Measurements from ENCODE around the gene DSCAM.
"Not testable (repeated sequence)": the region's sequence is repeated elsewhere in the genome, so short reads cannot be mapped to it uniquely, and the experiment has no call there.

DSCAM gene

DNA sequence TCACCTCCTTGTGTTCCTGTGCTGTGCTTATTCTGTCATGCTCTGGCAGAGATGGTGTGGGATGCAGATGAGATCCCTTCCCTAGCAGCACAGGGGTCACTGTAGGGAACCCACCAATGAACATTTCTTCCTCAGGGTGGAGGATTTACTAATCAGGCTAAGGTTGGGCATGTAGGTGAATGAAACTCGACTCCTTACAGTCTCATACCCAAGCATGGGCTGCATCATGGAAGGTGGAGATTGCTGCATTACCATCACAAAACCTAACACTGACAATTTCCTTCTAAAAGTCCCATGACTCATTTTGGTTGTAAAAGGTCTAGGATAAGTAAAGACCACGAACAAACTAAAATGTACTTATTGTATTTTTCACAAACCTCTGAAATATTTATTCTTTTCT is 399.9 kb downstream of the DSCAM start:
- Histone ChIP-seq H3K4me3 (ENCODE audit: low read length in 2 of 2) (no peak overlapping the region), H3K9ac (ENCODE audit: low read length in 2 of 2) (no peak overlapping the region), H3K27me3 (ENCODE audit: control insufficient read depth in 1 of 2, insufficient read depth in 2 of 2, low read length in 2 of 2) (no peaks in the 10 kb centered on the region), H3K9me3 (ENCODE audit: control insufficient read depth in 2 of 2, low read length in 2 of 2) (peaks cover 4 to 8% of the 10 kb centered on the region in 2 donors), H3K27ac (ENCODE audit: low read length) (no peak overlapping the region), H3K4me1 (ENCODE audit: control insufficient read depth, insufficient read depth, low read length) (no peaks in the 10 kb centered on the region), H3K36me3 (ENCODE audit: control insufficient read depth in 2 of 2, insufficient read depth in 2 of 2, low read length in 2 of 2) (no peaks in the 10 kb centered on the region)

- no peak overlapping the region for H3K4me3 ChIP-seq (ENCODE audit: low read length in 2 of 2)
- H3K27me3 ChIP-seq (ENCODE audit: control insufficient read depth in 1 of 2, insufficient read depth in 2 of 2, low read length in 2 of 2): no peaks in the 10 kb centered on the region
- H3K9ac ChIP-seq (ENCODE audit: low read length in 2 of 2): no peak overlapping the region
- H3K4me1 ChIP-seq (ENCODE audit: control insufficient read depth, insufficient read depth, low read length): no peaks in the 10 kb centered on the region
- no peak overlapping the region for H3K27ac ChIP-seq (ENCODE audit: low read length)
- H3K36me3 ChIP-seq (ENCODE audit: control insufficient read depth in 2 of 2, insufficient read depth in 2 of 2, low read length in 2 of 2): no peaks in the 10 kb centered on the region
- peaks cover 4 to 8% of the 10 kb centered on the region in 2 donors for H3K9me3 ChIP-seq (ENCODE audit: control insufficient read depth in 2 of 2, low read length in 2 of 2)
Observed at GRCh38 chr21:40445349-40445921, 401.5 kb downstream of the DSCAM start.

DNA sequence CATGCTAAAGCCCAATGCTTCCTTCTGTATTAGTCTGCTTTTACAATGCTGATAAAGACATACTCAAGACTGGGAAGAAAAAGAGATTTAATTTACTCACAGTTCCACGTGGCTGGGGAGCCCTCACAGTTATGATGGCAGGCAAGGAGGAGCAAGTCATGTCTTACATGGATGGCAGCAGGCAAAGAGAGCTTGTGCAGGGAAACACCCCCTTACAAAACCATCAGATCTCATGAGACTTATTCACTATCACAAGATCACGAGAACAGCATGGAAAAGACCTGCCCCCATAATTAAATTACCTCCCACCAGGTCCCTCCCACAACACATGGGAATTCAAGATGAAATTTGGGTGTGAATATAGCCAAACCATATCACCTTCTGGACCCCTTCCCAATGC is 407.4 kb downstream of the DSCAM start:
- H3K9me3 ChIP-seq (ENCODE audit: control insufficient read depth in 2 of 2, low read length in 2 of 2); H3K27ac ChIP-seq (ENCODE audit: low read length); H3K27me3 ChIP-seq (ENCODE audit: control insufficient read depth in 1 of 2, insufficient read depth in 2 of 2, low read length in 2 of 2): not testable (repeated sequence)

GRCh38 chr21:40438616-40439015 is 408.3 kb downstream of the DSCAM start:
- H3K9me3 ChIP-seq (ENCODE audit: control insufficient read depth in 2 of 2, low read length in 2 of 2): no peaks in the 10 kb centered on the region
- no peaks in the 10 kb centered on the region for H3K36me3 ChIP-seq (ENCODE audit: control insufficient read depth in 2 of 2, insufficient read depth in 2 of 2, low read length in 2 of 2)
- H3K4me1 ChIP-seq (ENCODE audit: control insufficient read depth, insufficient read depth, low read length): no peaks in the 10 kb centered on the region
- no peak overlapping the region for H3K4me3 ChIP-seq (ENCODE audit: low read length in 2 of 2)
- H3K9ac ChIP-seq (ENCODE audit: low read length in 2 of 2): no peak overlapping the region
- no peak overlapping the region for H3K27ac ChIP-seq (ENCODE audit: low read length)
- H3K27me3 ChIP-seq (ENCODE audit: control insufficient read depth in 1 of 2, insufficient read depth in 2 of 2, low read length in 2 of 2): no peaks in the 10 kb centered on the region

More for the DNA sequence above, 407.4 kb downstream of the DSCAM start:
- H3K9ac ChIP-seq (ENCODE audit: low read length in 2 of 2); H3K36me3 ChIP-seq (ENCODE audit: control insufficient read depth in 2 of 2, insufficient read depth in 2 of 2, low read length in 2 of 2); H3K4me1 ChIP-seq (ENCODE audit: control insufficient read depth, insufficient read depth, low read length); H3K4me3 ChIP-seq (ENCODE audit: low read length in 2 of 2): not testable (repeated sequence)

GRCh38 chr21:40436261-40436660 is 410.7 kb downstream of the DSCAM start:
- Histone ChIP-seq H3K27me3 (ENCODE audit: control insufficient read depth in 1 of 2, insufficient read depth in 2 of 2, low read length in 2 of 2) (no peaks in the 10 kb centered on the region), H3K9ac (ENCODE audit: low read length in 2 of 2) (no peak overlapping the region), H3K9me3 (ENCODE audit: control insufficient read depth in 2 of 2, low read length in 2 of 2) (no peaks in the 10 kb centered on the region), H3K36me3 (ENCODE audit: control insufficient read depth in 2 of 2, insufficient read depth in 2 of 2, low read length in 2 of 2) (no peaks in the 10 kb centered on the region), H3K27ac (ENCODE audit: low read length) (no peak overlapping the region), H3K4me3 (ENCODE audit: low read length in 2 of 2) (no peak overlapping the region), H3K4me1 (ENCODE audit: control insufficient read depth, insufficient read depth, low read length) (no peaks in the 10 kb centered on the region)

DNA sequence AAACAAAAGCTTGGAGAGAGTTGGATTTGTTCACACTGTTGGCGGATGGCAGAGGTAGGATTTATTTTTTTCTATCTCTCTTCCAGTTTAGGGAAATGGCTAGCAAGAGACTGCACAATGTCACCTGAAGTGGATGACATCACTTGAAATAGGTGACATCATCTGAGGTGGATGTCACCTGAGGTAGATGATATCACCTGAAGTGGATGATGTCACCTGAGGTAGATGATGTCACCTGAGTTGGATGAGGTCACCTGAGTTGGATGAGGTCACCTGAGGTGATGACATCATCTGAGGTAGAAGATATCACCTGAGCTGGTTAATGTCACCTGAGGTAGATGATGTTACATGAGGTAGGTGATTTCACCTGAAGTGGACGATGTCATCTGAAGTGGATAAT is 413.4 kb downstream of the DSCAM start:
- no peaks in the 10 kb centered on the region for H3K4me1 ChIP-seq (ENCODE audit: control insufficient read depth, insufficient read depth, low read length)
- H3K27ac ChIP-seq (ENCODE audit: low read length): no peak overlapping the region
- H3K9me3 ChIP-seq (ENCODE audit: control insufficient read depth in 2 of 2, low read length in 2 of 2): no peaks in the 10 kb centered on the region
- H3K36me3 ChIP-seq (ENCODE audit: control insufficient read depth in 2 of 2, insufficient read depth in 2 of 2, low read length in 2 of 2): no peaks in the 10 kb centered on the region
- no peaks in the 10 kb centered on the region for H3K27me3 ChIP-seq (ENCODE audit: control insufficient read depth in 1 of 2, insufficient read depth in 2 of 2, low read length in 2 of 2)
- no peak overlapping the region for H3K4me3 ChIP-seq (ENCODE audit: low read length in 2 of 2)
- no peak overlapping the region for H3K9ac ChIP-seq (ENCODE audit: low read length in 2 of 2)

DNA sequence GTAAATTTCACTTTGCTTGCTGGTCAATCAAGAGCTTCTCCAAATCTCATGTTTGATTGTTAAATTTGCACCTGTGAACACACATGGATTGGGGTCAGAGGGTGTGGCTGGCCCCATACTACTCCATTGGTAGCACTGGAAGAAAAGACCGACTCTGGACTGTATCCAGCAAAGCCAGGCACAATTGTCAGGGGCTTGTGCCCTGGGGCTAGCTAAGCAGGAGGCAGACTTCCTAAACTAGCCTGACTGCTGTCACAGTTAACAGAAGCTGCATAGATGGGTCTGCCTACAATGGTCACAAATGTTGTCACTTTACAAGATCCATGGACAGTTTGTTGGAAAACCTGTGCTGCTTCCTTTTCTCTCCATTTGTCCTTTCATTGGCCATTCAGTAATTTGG is 421.0 kb downstream of the DSCAM start:
- no peak overlapping the region for H3K9ac ChIP-seq (ENCODE audit: low read length in 2 of 2)
- H3K4me3 ChIP-seq (ENCODE audit: low read length in 2 of 2): no peak overlapping the region
- no peak overlapping the region for H3K27ac ChIP-seq (ENCODE audit: low read length)
- H3K27me3 ChIP-seq (ENCODE audit: control insufficient read depth in 1 of 2, insufficient read depth in 2 of 2, low read length in 2 of 2): no peaks in the 10 kb centered on the region
- H3K4me1 ChIP-seq (ENCODE audit: control insufficient read depth, insufficient read depth, low read length): no peaks in the 10 kb centered on the region
- no peaks in the 10 kb centered on the region for H3K9me3 ChIP-seq (ENCODE audit: control insufficient read depth in 2 of 2, low read length in 2 of 2)
- no peaks in the 10 kb centered on the region for H3K36me3 ChIP-seq (ENCODE audit: control insufficient read depth in 2 of 2, insufficient read depth in 2 of 2, low read length in 2 of 2)

DNA sequence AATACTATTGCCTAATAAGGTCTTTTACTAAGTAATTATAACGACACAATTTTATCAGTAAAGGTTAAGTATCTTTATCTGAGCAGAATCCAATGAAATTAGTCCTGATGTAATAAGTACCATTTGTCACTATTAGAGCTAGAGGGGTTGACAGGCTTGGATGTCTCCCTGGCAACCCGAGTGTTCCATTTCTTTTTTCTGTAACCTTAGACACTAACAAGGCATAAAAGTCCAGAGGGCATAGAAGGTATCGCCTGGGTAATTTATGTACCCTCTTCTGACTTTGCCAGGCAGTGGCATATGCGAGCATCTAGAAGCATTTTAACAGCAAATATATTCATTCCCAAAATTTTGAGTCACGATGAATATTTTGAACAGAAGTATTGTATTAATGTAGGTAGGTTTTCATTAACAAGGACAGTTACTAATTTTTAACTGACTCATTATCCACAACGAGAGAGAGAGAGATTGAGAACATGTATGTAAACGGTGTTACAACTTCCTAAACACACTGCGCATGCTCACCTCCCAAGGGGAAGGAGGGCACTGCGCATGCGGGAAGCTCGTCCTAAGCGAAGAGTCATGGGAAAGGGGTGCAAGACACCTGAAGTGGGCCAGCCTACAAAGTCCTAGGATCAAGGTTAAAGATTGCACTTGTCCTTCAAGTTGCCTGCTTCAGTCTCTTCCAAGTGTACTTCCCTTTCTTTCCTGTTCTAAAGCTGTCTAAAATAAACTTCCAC is 423.9 kb downstream of the DSCAM start:
- no peak overlapping the region for H3K4me3 ChIP-seq (ENCODE audit: low read length in 2 of 2)
- no peaks in the 10 kb centered on the region for H3K27me3 ChIP-seq (ENCODE audit: control insufficient read depth in 1 of 2, insufficient read depth in 2 of 2, low read length in 2 of 2)
- no peak overlapping the region for H3K27ac ChIP-seq (ENCODE audit: low read length)

GRCh38 chr21:40421121-40421520 is 425.8 kb downstream of the DSCAM start:
- no peaks in the 10 kb centered on the region for H3K4me1 ChIP-seq (ENCODE audit: control insufficient read depth, insufficient read depth, low read length)
- no peak overlapping the region for H3K9ac ChIP-seq (ENCODE audit: low read length in 2 of 2)
- no peaks in the 10 kb centered on the region for H3K36me3 ChIP-seq (ENCODE audit: control insufficient read depth in 2 of 2, insufficient read depth in 2 of 2, low read length in 2 of 2)
- no peak overlapping the region for H3K4me3 ChIP-seq (ENCODE audit: low read length in 2 of 2)
- H3K9me3 ChIP-seq (ENCODE audit: control insufficient read depth in 2 of 2, low read length in 2 of 2): no peaks in the 10 kb centered on the region
- no peaks in the 10 kb centered on the region for H3K27me3 ChIP-seq (ENCODE audit: control insufficient read depth in 1 of 2, insufficient read depth in 2 of 2, low read length in 2 of 2)
- no peak overlapping the region for H3K27ac ChIP-seq (ENCODE audit: low read length)

More for the DNA sequence above, 423.9 kb downstream of the DSCAM start:
- H3K9me3 ChIP-seq (ENCODE audit: control insufficient read depth in 2 of 2, low read length in 2 of 2): no peaks in the 10 kb centered on the region
- H3K36me3 ChIP-seq (ENCODE audit: control insufficient read depth in 2 of 2, insufficient read depth in 2 of 2, low read length in 2 of 2): no peaks in the 10 kb centered on the region
- H3K4me1 ChIP-seq (ENCODE audit: control insufficient read depth, insufficient read depth, low read length): no peaks in the 10 kb centered on the region
- H3K9ac ChIP-seq (ENCODE audit: low read length in 2 of 2): no peak overlapping the region

DNA sequence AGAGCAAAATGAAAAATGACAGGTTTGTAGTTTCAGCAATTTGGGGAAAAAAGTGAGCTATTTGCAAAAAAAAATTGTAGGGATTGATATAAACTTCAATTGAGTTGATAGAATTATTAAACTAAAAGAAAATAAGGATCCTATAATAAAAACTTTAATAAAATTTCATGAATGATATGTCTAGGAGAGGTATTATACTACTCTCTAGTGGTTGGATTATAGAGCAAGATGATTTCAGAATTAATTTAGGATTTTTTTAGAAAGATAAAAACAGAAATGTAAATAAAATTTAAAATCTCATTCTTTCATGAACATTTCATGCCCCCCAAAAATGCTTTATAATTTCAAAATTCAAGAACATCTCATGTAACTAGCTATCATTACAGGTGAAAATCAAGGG is 430.4 kb downstream of the DSCAM start:
- no peak overlapping the region for H3K9ac ChIP-seq (ENCODE audit: low read length in 2 of 2)
- no peak overlapping the region for H3K4me3 ChIP-seq (ENCODE audit: low read length in 2 of 2)
- peaks cover 0 to 2% of the 10 kb centered on the region in 2 donors for H3K9me3 ChIP-seq (ENCODE audit: control insufficient read depth in 2 of 2, low read length in 2 of 2)
- H3K4me1 ChIP-seq (ENCODE audit: control insufficient read depth, insufficient read depth, low read length): no peaks in the 10 kb centered on the region
- H3K27ac ChIP-seq (ENCODE audit: low read length): no peak overlapping the region
- no peaks in the 10 kb centered on the region for H3K36me3 ChIP-seq (ENCODE audit: control insufficient read depth in 2 of 2, insufficient read depth in 2 of 2, low read length in 2 of 2)
- H3K27me3 ChIP-seq (ENCODE audit: control insufficient read depth in 1 of 2, insufficient read depth in 2 of 2, low read length in 2 of 2): no peaks in the 10 kb centered on the region

GRCh38 chr21:40408561-40408960 is 438.4 kb downstream of the DSCAM start:
- peaks cover 8% of the 10 kb centered on the region for H3K4me1 ChIP-seq (ENCODE audit: control insufficient read depth, insufficient read depth, low read length)
- no peaks in the 10 kb centered on the region for H3K27me3 ChIP-seq (ENCODE audit: control insufficient read depth in 1 of 2, insufficient read depth in 2 of 2, low read length in 2 of 2)
- no peak overlapping the region for H3K27ac ChIP-seq (ENCODE audit: low read length)
- H3K4me3 ChIP-seq (ENCODE audit: low read length in 2 of 2): no peak overlapping the region
- no peak overlapping the region for H3K9ac ChIP-seq (ENCODE audit: low read length in 2 of 2)
- H3K9me3 ChIP-seq (ENCODE audit: control insufficient read depth in 2 of 2, low read length in 2 of 2): peaks cover 0 to 2% of the 10 kb centered on the region in 2 donors
- no peaks in the 10 kb centered on the region for H3K36me3 ChIP-seq (ENCODE audit: control insufficient read depth in 2 of 2, insufficient read depth in 2 of 2, low read length in 2 of 2)
